Skeletal muscle tissue (tissue), 4 donors: ENCODE measurements around the gene MAPK1IP1L. TPM values are rescaled to one million over a fixed set of nuclear protein-coding genes. Genes with fewer than 3 reads are reported as not detected.

Source experiments
- H3K27ac ChIP-seq: one replicate; pipeline ENCODE4 v1.7.0; 2013; ENCODE audit warnings: mild to moderate bottlenecking, low read depth, low read length, inconsistent platforms
- H3K27me3 ChIP-seq, 3 donors: one replicate each; pipeline ENCODE4 v1.7.0; 2013; ENCODE audit warnings: low read length in 3 of 3; ENCODE audit not compliant: control insufficient read depth in 3 of 3, insufficient read depth in 3 of 3
- H3K36me3 ChIP-seq, 3 donors: one replicate each; pipeline ENCODE4 v1.7.0; 2013; ENCODE audit warnings: low read length in 3 of 3; ENCODE audit not compliant: control insufficient read depth in 3 of 3, insufficient read depth in 3 of 3
- H3K4me1 ChIP-seq, 3 donors: one replicate each; pipeline ENCODE4 v1.7.0; 2013; ENCODE audit warnings: low read length in 3 of 3, mild to moderate bottlenecking in 3 of 3; ENCODE audit not compliant: control insufficient read depth in 3 of 3, insufficient read depth in 3 of 3
- H3K4me3 ChIP-seq, 3 donors: one replicate each; pipeline ENCODE4 v1.7.0; 2013; ENCODE audit warnings: low read length in 3 of 3
- H3K9ac ChIP-seq, 3 donors: one replicate each; pipeline ENCODE4 v1.7.0; 2013; ENCODE audit warnings: low read length in 3 of 3, mild to moderate bottlenecking in 3 of 3, moderate library complexity in 2 of 3, low read depth in 1 of 3
- H3K9me3 ChIP-seq, 3 donors: one replicate each; pipeline ENCODE4 v1.7.0; 2013; ENCODE audit warnings: low read length in 3 of 3; ENCODE audit not compliant: control insufficient read depth in 3 of 3
- total RNA-seq: library from RNA; depleted of rRNA; stranded (reverse); fragments of >200 nt; gene quantifications from one replicate; pipeline ENCODE4 v1.2.3, GENCODE V29; 2014
- donor health status: Osteomylitis.

MAPK1IP1L gene
- total RNA-seq, 1 donor from 2014 or later = 20.9 TPM

DNA sequence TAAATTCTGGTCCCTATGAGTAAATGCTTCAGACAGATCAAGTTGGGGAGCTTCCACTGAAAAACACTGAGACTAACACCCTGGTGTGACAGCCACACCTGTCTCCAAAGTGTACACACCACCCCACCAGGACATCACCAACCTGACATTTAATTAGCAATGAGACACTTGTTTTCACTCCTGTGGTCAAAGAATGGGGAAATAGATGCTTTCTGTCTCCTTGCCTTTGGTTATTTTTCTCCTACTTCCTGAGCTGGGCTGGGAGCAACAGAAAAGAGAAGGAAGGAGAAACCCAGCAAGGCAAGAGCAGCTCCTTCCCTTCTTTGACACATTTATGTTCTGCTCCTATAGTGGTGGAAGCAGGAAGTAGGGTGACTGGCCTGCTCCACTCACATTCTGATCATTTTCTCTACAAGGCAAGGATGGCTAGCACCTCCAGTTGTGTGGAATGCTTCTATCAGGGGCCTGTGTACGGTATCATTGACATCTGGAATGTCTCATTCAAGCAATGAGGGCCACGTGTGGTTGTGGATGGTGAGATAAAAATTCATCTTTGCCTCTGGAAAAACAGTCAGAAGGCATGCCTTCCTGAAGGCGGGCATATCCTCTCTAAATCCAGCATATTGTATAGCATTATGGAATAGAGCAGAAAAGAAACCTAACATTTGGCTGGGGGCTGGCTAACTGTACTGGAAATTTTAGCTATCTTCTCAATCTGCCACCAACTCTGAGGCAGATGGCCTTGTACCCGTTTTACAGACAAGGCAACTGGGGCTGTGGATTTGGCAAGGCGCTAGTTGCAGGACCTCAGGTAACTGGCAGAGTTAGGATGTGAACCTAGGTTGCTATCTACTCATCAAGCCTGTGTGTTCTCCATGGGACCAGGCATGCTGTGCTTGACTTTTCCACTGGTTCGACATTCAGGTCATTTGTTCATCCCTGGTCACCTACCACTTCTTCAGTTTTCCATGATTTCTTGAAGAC, 52.8 kb downstream of the MAPK1IP1L start:
- H3K4me3 ChIP-seq = peak overlapping the region in 1 of 3 donors; percentile 22
- no peaks in the 10 kb centered on the region for H3K9me3 ChIP-seq
- peak overlapping the region; percentile 82 for H3K27ac ChIP-seq
- H3K4me1 ChIP-seq = peaks cover 32 to 43% (median 42%) of the 10 kb centered on the region in 3 donors
- no peaks in the 10 kb centered on the region for H3K27me3 ChIP-seq
- H3K36me3 ChIP-seq = no peaks in the 10 kb centered on the region
- H3K9ac ChIP-seq = peak overlapping the region in 2 of 3 donors; percentile 14 to 75

DNA sequence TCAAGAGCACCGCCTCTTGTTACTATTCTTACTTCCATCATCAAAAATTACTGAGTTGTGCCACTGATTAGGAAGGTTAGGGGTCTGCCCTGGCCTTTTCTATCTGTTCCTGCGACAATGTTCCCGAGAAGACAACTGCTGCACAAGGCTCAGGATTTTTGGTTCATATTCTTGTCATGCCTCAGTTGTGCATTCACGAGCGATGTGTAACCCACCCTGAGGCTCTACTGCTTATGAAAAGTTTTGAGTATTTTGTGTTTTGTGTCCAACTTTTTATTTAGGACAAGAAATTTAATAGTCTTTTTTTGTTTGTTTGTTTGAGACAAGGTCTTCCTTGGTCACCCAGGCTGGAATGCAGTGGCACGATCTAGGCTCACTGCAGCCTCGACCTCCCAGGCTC, 54.5 kb downstream of the MAPK1IP1L start:
- Histone ChIP-seq H3K4me1 (peaks cover 32 to 43% (median 42%) of the 10 kb centered on the region in 3 donors), H3K9me3 (no peaks in the 10 kb centered on the region), H3K4me3 (no peak overlapping the region), H3K27ac (peak overlapping the region; percentile 29), H3K36me3 (no peaks in the 10 kb centered on the region), H3K27me3 (no peaks in the 10 kb centered on the region), H3K9ac (no peak overlapping the region)

DNA sequence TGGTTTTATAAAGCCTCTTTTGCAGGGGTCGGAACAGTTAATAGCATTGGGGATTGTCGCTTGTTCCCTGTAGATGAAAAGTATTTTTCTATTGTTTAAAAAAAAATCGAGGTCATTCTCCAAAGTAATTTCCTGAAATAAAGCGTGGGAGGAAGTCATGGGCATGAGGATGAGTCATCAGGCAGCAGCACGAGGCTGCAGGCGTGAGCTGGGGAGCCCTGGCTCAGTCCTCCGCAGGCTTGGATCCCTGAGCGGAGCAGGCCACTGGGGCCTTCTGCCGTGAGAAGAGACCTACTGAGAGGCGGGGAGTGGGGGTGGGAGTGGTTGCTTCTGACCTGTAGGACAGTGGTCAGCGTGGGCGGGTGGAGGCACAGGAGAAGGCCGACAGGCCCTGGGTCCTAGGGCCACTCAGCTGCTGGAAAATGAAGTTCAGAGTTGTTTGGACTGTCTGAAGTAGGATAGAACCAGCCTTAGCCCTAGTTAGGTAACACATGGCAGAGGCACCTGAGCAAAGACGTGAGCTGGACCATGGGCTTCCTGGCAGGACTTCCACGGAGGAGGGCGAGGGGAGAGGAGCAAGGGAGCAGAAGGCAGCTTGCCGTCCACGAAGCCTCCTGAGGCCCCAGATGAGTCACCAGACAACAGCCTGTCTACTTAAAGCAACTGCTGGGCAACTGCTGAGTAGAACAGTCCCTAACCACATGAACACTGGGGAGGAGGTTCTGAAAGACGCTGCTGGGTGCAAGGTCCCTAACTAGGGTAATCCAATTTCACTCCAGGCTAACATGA, 56.5 kb downstream of the MAPK1IP1L start:
- H3K9me3 ChIP-seq = no peaks in the 10 kb centered on the region
- H3K9ac ChIP-seq = peak overlapping the region; percentile 10 to 62 (median 56)
- peaks cover 28 to 35% (median 32%) of the 10 kb centered on the region in 3 donors for H3K4me1 ChIP-seq
- no peaks in the 10 kb centered on the region for H3K36me3 ChIP-seq
- peak overlapping the region; percentile 96 for H3K27ac ChIP-seq
- peak overlapping the region; percentile 1 to 53 (median 49) for H3K4me3 ChIP-seq
- no peaks in the 10 kb centered on the region for H3K27me3 ChIP-seq

DNA sequence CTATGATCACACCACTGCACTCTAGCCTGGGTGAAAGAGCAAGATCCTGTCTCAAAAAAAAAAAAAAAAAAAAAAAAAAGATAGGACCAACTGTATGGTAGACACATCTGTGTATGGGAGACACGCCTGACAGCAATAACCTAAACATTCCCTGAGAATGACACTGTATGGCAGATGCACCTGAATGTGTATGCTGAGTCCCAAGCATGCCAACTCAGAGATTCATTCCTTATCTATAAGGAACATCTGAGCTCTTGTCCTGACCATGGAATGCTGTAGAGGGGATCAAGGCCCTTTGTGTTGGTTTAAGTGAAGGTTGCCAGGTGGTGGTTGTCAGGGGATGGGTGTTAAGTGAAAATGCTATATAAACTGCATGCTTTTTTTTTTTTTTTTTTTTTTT, 58.4 kb downstream of the MAPK1IP1L start:
- Histone ChIP-seq H3K36me3 (no peaks in the 10 kb centered on the region), H3K4me1 (peaks cover 17 to 19% (median 17%) of the 10 kb centered on the region in 3 donors), H3K9me3 (no peaks in the 10 kb centered on the region), H3K4me3 (no peak overlapping the region), H3K27ac (no peak overlapping the region), H3K27me3 (no peaks in the 10 kb centered on the region), H3K9ac (no peak overlapping the region)

DNA sequence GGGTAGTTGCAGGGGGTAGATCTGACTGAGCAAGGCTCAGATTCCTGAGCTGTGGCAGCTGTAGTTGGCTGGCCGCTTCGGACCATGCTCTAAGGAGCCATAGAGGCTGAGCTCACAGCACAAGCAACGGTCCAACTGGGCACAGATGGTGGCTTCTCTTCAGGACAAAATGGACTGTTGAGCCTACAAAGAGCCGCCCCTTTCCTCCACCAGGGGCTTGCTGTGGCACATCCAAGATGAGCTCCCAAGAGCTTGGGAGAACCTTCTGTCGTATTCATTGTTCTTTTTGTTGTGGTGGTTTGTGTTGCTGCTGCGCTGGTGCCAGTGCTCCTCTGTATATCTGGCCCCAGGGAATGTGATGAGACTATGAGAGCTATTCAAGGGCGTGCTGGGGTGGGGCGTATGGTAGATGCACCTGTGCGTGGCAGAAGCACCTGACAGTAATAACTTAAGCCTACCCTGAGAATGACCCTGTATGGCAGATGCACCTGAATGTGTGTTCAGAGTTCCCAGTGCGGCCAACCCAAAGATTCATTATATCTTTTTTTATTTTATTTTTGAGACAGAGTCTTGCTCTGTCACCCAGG, 59.8 kb downstream of the MAPK1IP1L start:
- H3K9ac ChIP-seq = no peak overlapping the region
- H3K4me3 ChIP-seq = no peak overlapping the region
- no peaks in the 10 kb centered on the region for H3K27me3 ChIP-seq
- no peak overlapping the region for H3K27ac ChIP-seq
- no peaks in the 10 kb centered on the region for H3K9me3 ChIP-seq
- peaks cover 14 to 17% (median 17%) of the 10 kb centered on the region in 3 donors for H3K4me1 ChIP-seq
- H3K36me3 ChIP-seq = no peaks in the 10 kb centered on the region

DNA sequence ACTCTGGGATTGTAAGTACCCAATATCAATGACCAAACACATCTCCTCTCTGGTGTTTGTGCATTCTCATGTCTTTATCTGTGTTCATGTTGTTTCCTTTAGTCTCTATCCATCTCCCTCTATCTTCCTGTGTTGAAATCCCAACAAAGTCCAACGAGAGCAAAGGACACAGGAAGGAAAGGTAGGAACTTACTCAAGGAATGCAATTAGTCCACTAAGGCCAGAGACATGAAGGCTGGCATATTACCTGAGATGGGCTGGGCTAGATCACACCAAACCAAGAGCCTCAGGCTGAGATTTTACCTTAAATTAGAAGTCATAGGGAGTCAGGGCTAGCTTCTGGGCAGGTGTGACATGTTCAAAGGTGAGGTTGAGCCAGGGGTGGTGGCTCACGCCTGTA, 63.3 kb downstream of the MAPK1IP1L start:
- Histone ChIP-seq H3K36me3 (no peaks in the 10 kb centered on the region), H3K4me3 (no peak overlapping the region), H3K9ac (no peak overlapping the region), H3K27me3 (no peaks in the 10 kb centered on the region), H3K9me3 (no peaks in the 10 kb centered on the region), H3K4me1 (peaks cover 0 to 16% (median 4%) of the 10 kb centered on the region in 3 donors), H3K27ac (no peak overlapping the region)

DNA sequence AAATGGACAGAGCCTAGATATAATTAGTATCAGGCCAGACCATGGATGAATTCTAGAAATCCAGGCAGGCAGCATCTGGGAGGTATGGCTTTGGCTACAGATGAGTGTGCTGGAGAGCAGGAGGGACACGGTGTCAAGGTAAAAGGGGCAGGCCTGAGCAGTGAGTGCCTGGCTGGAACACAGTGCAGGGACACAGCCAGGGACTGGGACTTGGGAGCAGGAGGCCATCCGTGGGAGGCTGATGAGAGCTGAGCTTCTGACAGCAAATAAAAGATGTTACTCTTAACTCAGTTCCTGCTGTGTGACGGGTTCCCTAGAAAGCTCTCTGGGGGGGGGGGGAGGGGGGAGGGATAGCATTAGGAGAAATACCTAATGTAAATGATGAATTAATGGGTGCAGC, 64.0 kb downstream of the MAPK1IP1L start:
- Histone ChIP-seq H3K4me3 (no peak overlapping the region), H3K36me3 (no peaks in the 10 kb centered on the region), H3K9ac (no peak overlapping the region), H3K9me3 (no peaks in the 10 kb centered on the region), H3K4me1 (peaks cover 0 to 16% (median 4%) of the 10 kb centered on the region in 3 donors), H3K27ac (no peak overlapping the region), H3K27me3 (no peaks in the 10 kb centered on the region)

DNA sequence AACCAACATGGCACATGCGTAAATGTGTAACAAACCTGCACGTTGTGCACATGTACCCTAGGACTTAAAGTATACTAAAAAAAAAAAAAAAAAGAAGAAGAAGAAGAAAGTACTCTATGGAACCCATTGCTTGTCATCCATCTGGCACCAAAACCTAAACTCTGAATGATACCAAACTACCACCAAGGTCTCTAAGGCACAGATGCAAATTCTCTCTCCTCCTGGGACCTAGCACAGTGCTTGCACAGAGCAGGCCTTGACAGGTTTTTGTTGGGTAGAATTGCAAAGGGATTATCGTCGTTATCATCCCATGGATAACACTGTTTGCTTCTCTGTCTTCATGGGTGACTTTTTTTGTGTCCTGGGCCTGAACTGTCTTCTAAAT, 64.4 kb downstream of the MAPK1IP1L start:
- Histone ChIP-seq H3K4me3 (no peak overlapping the region), H3K9me3 (no peaks in the 10 kb centered on the region), H3K27me3 (no peaks in the 10 kb centered on the region), H3K9ac (no peak overlapping the region), H3K27ac (no peak overlapping the region), H3K4me1 (peaks cover 0 to 16% (median 4%) of the 10 kb centered on the region in 3 donors), H3K36me3 (no peaks in the 10 kb centered on the region)

DNA sequence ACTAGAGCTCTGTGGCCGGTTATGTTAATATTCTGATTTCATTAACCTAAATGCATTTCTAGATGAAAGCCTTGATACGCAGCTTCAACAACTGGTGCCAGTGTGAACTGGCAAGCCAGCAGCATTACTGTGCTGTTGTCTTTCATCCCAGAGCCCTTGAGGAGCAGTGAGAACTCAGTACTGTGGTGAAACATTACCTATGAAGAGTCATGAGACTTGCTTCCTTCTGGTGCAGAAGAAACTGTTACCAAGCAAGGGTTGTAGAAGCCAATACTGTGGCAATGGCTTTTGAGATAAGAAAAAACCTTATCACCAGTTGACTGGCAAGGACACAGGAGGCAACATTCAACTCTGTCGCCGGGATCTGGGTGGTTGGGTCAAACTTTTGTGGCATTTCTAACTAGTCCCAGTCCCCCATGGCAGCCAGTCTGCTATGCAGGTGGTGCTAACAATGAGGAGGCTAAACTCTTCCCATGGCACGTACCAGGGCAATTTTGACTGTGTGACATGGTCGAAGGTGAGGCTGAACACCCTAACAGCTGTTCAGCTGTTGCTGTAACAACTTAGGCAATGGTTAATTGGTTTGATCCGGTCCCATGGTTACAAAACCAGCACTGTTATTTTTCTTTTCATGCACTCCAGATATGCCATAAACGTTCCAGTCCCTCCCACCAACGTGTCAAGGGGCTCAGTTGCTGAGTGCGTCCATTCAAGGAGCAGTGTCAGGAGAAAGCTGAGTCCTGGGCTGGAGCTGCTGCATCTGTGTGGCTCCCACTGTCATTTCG, 65.0 kb downstream of the MAPK1IP1L start:
- no peak overlapping the region for H3K9ac ChIP-seq
- no peak overlapping the region for H3K27ac ChIP-seq
- peaks cover 0 to 16% (median 4%) of the 10 kb centered on the region in 3 donors for H3K4me1 ChIP-seq
- H3K4me3 ChIP-seq = no peak overlapping the region
- H3K36me3 ChIP-seq = no peaks in the 10 kb centered on the region
- no peaks in the 10 kb centered on the region for H3K9me3 ChIP-seq
- no peaks in the 10 kb centered on the region for H3K27me3 ChIP-seq
